ENCODE measurements around the gene SHQ1. TPM values are rescaled to one million over a fixed set of nuclear protein-coding genes. Genes with fewer than 3 reads are reported as not detected.

The SHQ1 gene
- total RNA-seq, 2 donors from 2014 or later = 9.6 to 11.2 TPM

GRCh38 chr3:72862314-72863090 lies 14.3 kb upstream of the SHQ1 start:
- intact Hi-C loops (cut with DNase I) = loop anchor here (10.0 kb wide), 1 partner anchor 192 kb away; no protein-coding TSS in a partner anchor
- 54 to 67% methylated on average over 7 of the region's 7 CpGs for WGBS, 2 donors
- Histone ChIP-seq H3K27me3 (no peaks in the 10 kb centered on the region), H3K9me3 (no peaks in the 10 kb centered on the region), H3K36me3 (replicated peaks in 1 of 2; ENCODE audit: insufficient read depth in 1 of 2, low read depth in 2 of 2) (no peaks in the 10 kb centered on the region), H3K4me1 (no peaks in the 10 kb centered on the region), H3K27ac (no peak overlapping the region), H3K4me3 (no peak overlapping the region)
- TF ChIP-seq POLR2A (IDR thresholded peaks at IDR 0.05) (no peak), CTCF (IDR thresholded peaks at IDR 0.05) (no peak)
- no peak for ATAC-seq
- no peak for DNase-seq

- H3K27me3 ChIP-seq = no peaks in the 10 kb centered on the region
- no peaks in the 10 kb centered on the region for H3K36me3 ChIP-seq (replicated peaks in 1 of 2; ENCODE audit: insufficient read depth in 1 of 2, low read depth in 2 of 2)
- no peaks in the 10 kb centered on the region for H3K9me3 ChIP-seq
- intact Hi-C loops (cut with DNase I) = loop anchor here (10.0 kb wide), 1 partner anchor 194 kb away; no protein-coding TSS in a partner anchor
- no peak for DNase-seq
- ATAC-seq = no peak
- H3K4me1 ChIP-seq = no peaks in the 10 kb centered on the region
- no peak overlapping the region for H3K27ac ChIP-seq
- no peak overlapping the region for H3K4me3 ChIP-seq
- TF ChIP-seq CTCF (IDR thresholded peaks at IDR 0.05) = no peak
- no peak for TF ChIP-seq POLR2A (IDR thresholded peaks at IDR 0.05)
- 40 to 47% methylated on average over 1 of the region's 1 CpG for WGBS, 2 donors
Measured at GRCh38 chr3:72860846-72861245, 12.6 kb upstream of the SHQ1 start.

GRCh38 chr3:72860053-72860452 lies 11.8 kb upstream of the SHQ1 start:
- no peak overlapping the region for H3K27ac ChIP-seq
- no peaks in the 10 kb centered on the region for H3K36me3 ChIP-seq (replicated peaks in 1 of 2; ENCODE audit: insufficient read depth in 1 of 2, low read depth in 2 of 2)
- intact Hi-C loops (cut with DNase I) = loop anchor here (10.0 kb wide), 1 partner anchor 195 kb away; no protein-coding TSS in a partner anchor
- no peaks in the 10 kb centered on the region for H3K9me3 ChIP-seq
- ATAC-seq (no peak), DNase-seq (no peak)
- no peaks in the 10 kb centered on the region for H3K27me3 ChIP-seq
- no peaks in the 10 kb centered on the region for H3K4me1 ChIP-seq
- TF ChIP-seq POLR2A (IDR thresholded peaks at IDR 0.05) (no peak), CTCF (IDR thresholded peaks at IDR 0.05) (no peak)
- H3K4me3 ChIP-seq = no peak overlapping the region
- WGBS, 2 donors = 74 to 81% methylated on average over 5 of the region's 5 CpGs

- DNase-seq = no peak
- ATAC-seq = no peak
- intact Hi-C loops (cut with DNase I) = no loop called here
Measured at GRCh38 chr3:72855001-72855400, 6.8 kb upstream of the SHQ1 start.

More at GRCh38 chr3:72855001-72855400, 6.8 kb upstream of the SHQ1 start:
- Histone ChIP-seq H3K27me3 (no peaks in the 10 kb centered on the region), H3K36me3 (replicated peaks in 1 of 2; ENCODE audit: insufficient read depth in 1 of 2, low read depth in 2 of 2) (no peaks in the 10 kb centered on the region), H3K27ac (no peak overlapping the region), H3K9me3 (no peaks in the 10 kb centered on the region), H3K4me1 (no peaks in the 10 kb centered on the region), H3K4me3 (no peak overlapping the region)
- WGBS, 2 donors = 41 to 52% methylated on average over 7 of the region's 7 CpGs
- TF ChIP-seq POLR2A (IDR thresholded peaks at IDR 0.05) (no peak), CTCF (IDR thresholded peaks at IDR 0.05) (no peak)
